ENCODE data around the gene RPN2.

DNA sequence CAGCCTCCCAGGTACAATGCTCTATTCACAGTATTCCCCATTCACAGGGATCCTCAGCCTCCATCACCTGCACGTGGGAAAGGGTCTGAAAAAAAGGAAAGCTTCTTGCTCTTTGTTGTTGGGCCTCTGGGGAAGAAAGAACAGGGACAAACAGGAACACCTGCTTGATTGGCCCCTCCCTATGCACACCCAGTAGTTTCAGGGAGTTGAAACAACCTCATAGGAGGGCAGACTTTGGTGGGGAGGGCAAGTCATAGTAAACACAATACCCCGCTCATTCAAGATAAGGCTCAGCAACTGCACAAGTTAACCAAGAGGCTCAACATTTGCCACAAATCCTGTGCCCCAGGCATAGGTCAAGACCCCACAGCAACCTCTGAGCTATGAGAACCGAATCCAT is 80.7 kb downstream of the RPN2 start:
- no peak for TF ChIP-seq NFRKB (IDR thresholded peaks at IDR 0.05)
- TF ChIP-seq SP1 (IDR thresholded peaks at IDR 0.05) = no peak
- no peak for TF ChIP-seq ELF4 (IDR thresholded peaks at IDR 0.05)
- TF ChIP-seq FOXM1 (IDR thresholded peaks at IDR 0.05; ENCODE audit: borderline replicate concordance) = no peak
- no peak for TF ChIP-seq L3MBTL2 (conservative IDR thresholded peaks at IDR 0.05)
- no peak for TF ChIP-seq BHLHE40 (IDR thresholded peaks at IDR 0.05; ENCODE audit: borderline replicate concordance)
- TF ChIP-seq CTBP1 (IDR thresholded peaks at IDR 0.05; ENCODE audit: borderline replicate concordance) = no peak
- TF ChIP-seq SUZ12 (IDR thresholded peaks at IDR 0.05) = no peak
- TF ChIP-seq FOXK2 (IDR thresholded peaks at IDR 0.05) = no peak
- TF ChIP-seq TARDBP (IDR thresholded peaks at IDR 0.05) = no peak
- TF ChIP-seq HDGF (IDR thresholded peaks at IDR 0.05; ENCODE audit: borderline replicate concordance) = no peak
- TF ChIP-seq LEF1 (IDR thresholded peaks at IDR 0.05; ENCODE audit: borderline replicate concordance) = no peak

All from HEK293T (cell line).